ENCODE results near the gene CD5L. TPM values are rescaled to one million over a fixed set of nuclear protein-coding genes. Genes with fewer than 3 reads are reported as not detected.

Gene CD5L
- total and polyA plus RNA-seq, 2 of the 8 experiments (the other 6 are each of a cell fraction or from before 2014, with no cell fraction given) = not detected

GRCh38 chr1:157868654-157869053, 27.0 kb upstream of the CD5L start (continued):
- no peak for TF ChIP-seq CHD7 (IDR thresholded peaks at IDR 0.05; ENCODE audit: insufficient replicate concordance, low read length)
- TF ChIP-seq SP1 (IDR thresholded peaks at IDR 0.05; ENCODE audit: low read depth, low read length) = no peak
- no peak for TF ChIP-seq USF2 (IDR thresholded peaks at IDR 0.05; ENCODE audit: low read length)
- TF ChIP-seq TBP (IDR thresholded peaks at IDR 0.05; ENCODE audit: low read depth, low read length) = no peak
- no peak for TF ChIP-seq CEBPB (IDR thresholded peaks at IDR 0.05; ENCODE audit: low read depth, low read length)
- no peak for TF ChIP-seq CTBP2 (IDR thresholded peaks at IDR 0.05; ENCODE audit: borderline replicate concordance, insufficient read depth, insufficient read length, low read length)
- no peak for TF ChIP-seq NRF1 (IDR thresholded peaks at IDR 0.05; ENCODE audit: low read depth, low read length)
- no peak for TF ChIP-seq TCF12 (IDR thresholded peaks at IDR 0.05; ENCODE audit: low read depth, low read length)
- TF ChIP-seq PHF8 (conservative IDR thresholded peaks at IDR 0.05; ENCODE audit: low read depth, low read length) = no peak
- TF ChIP-seq TEAD4 (IDR thresholded peaks at IDR 0.05; ENCODE audit: low read depth, low read length) = no peak
